T-helper 2 cell treated with Interferon-gamma antibody and Interleukin-4, amounts not matched to agents 100 ng/mL and 5 ng/mL, for 36 hours (primary cell): ENCODE measurements around the gene AUTS2. TPM values are rescaled to one million over a fixed set of nuclear protein-coding genes. Genes with fewer than 3 reads are reported as not detected.

Experiments used
- intact Hi-C: fragments of 100-400 bp; cut with micrococcal nuclease; formaldehyde crosslinking; loops from one replicate; pipeline ENCODE4 v1.15.1; 2023
- total RNA-seq: library from RNA; stranded (reverse); gene quantifications from 2 replicates; pipeline ENCODE4 v1.2.3, GENCODE V29; 2022

The AUTS2 gene
- total RNA-seq, 1 donor from 2014 or later = 3.3 TPM

- intact Hi-C loops = loop anchor here (5.0 kb wide), 1 partner anchor 1093 kb away; no protein-coding TSS in a partner anchor
Measured at GRCh38 chr7:69599286-69599954, 1.1 kb downstream of the AUTS2 start.

- intact Hi-C loops = loop anchor here (5.0 kb wide), 1 partner anchor 1092 kb away; no protein-coding TSS in a partner anchor
Measured at GRCh38 chr7:69599955-69600709, 1.9 kb downstream of the AUTS2 start.

- intact Hi-C loops = no loop called here
Measured at GRCh38 chr7:69600710-69601519, 2.6 kb downstream of the AUTS2 start.

- intact Hi-C loops = no loop called here
Measured at GRCh38 chr7:69602522-69602921, 4.2 kb downstream of the AUTS2 start.

GRCh38 chr7:69603351-69603750 is 5.1 kb downstream of the AUTS2 start:
- intact Hi-C loops = no loop called here

- intact Hi-C loops = no loop called here
Measured at GRCh38 chr7:69603937-69604494, 5.7 kb downstream of the AUTS2 start.

GRCh38 chr7:69605070-69605469 is 6.8 kb downstream of the AUTS2 start:
- intact Hi-C loops = no loop called here

- intact Hi-C loops = no loop called here
Measured at GRCh38 chr7:69605546-69605945, 7.3 kb downstream of the AUTS2 start.

GRCh38 chr7:69608049-69608448 is 9.8 kb downstream of the AUTS2 start:
- intact Hi-C loops = no loop called here

GRCh38 chr7:69608878-69609277 is 10.6 kb downstream of the AUTS2 start:
- intact Hi-C loops = no loop called here

- intact Hi-C loops = no loop called here
Measured at GRCh38 chr7:69609541-69610373, 11.5 kb downstream of the AUTS2 start.

GRCh38 chr7:69610374-69611084 is 12.3 kb downstream of the AUTS2 start:
- intact Hi-C loops = no loop called here

GRCh38 chr7:69612981-69613380 is 14.7 kb downstream of the AUTS2 start:
- intact Hi-C loops = no loop called here

- intact Hi-C loops = no loop called here
Measured at GRCh38 chr7:69613846-69614245, 15.6 kb downstream of the AUTS2 start.

- intact Hi-C loops = no loop called here
Measured at GRCh38 chr7:69615685-69616084, 17.4 kb downstream of the AUTS2 start.

GRCh38 chr7:69617364-69617763 is 19.1 kb downstream of the AUTS2 start:
- intact Hi-C loops = no loop called here

- intact Hi-C loops = no loop called here
Measured at GRCh38 chr7:69619054-69619453, 20.8 kb downstream of the AUTS2 start.

GRCh38 chr7:69619635-69620034 is 21.4 kb downstream of the AUTS2 start:
- intact Hi-C loops = no loop called here

GRCh38 chr7:69620063-69620462 is 21.8 kb downstream of the AUTS2 start:
- intact Hi-C loops = no loop called here

- intact Hi-C loops = no loop called here
Measured at GRCh38 chr7:69620650-69621049, 22.4 kb downstream of the AUTS2 start.
